Loucy (cell line): ENCODE results near the gene TPM1.

ENCODE experiments used
- CTCF ChIP-seq: fragments of 200-600 bp; sonication (generic); conservative IDR thresholded peaks from 2 replicates; pipeline ENCODE4 v1.5.1; 2014; ENCODE audit warnings: mild to moderate bottlenecking, antibody characterized with exemption, low read length
- EZH2phosphoT487 ChIP-seq: fragments of 200-600 bp; IDR thresholded peaks from 2 replicates; pipeline ENCODE4 v1.6.1; 2018; ENCODE audit warnings: antibody characterized with exemption, mild to moderate bottlenecking, moderate library complexity, borderline replicate concordance

GRCh38 chr15:63067306-63067705, 24.8 kb downstream of the TPM1 start:
- no peak for TF ChIP-seq CTCF
- no peak for TF ChIP-seq EZH2phosphoT487
